Ammon's horn (tissue), 1 donor: ENCODE data around the gene SLC22A23.
A peak's percentile ranks its signal among the peaks of the same experiment; 100 is the strongest.

ENCODE experiments used
- DNase-seq: peaks from one replicate; pipeline ENCODE4 v3.0.0-alpha.2; 2016; ENCODE audit warnings: low spot score

Gene SLC22A23

DNA sequence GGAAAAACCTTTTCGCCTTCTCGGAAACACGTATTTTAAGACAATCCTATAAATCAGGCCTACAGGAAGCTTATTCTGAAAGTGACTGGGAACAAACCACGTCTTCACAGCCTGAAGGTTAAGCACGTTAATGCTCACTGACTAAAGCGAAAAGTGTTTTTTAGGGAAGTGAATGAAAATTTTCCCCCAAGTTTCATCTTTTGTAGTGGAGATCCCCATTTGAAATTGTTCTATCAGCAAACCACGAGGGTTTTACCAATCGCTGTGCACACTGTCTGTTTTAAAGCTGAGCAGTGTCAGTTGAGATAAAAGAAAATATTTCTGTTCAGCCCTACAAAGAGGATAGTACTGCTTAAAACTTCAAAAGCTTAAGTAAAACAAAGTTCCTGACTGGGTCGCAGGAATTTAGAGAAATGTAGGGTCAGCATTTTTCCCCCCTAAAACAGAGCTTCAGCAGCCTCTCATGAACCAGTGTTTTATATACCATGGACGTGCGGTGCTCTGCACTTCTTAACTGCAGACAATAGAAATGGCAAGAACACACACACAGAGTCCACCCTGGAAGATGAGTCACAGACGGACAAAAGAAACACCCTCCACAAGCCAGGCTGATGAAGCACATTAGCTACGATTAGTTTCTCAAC is 34.9 kb downstream of the SLC22A23 start:
- no peak for DNase-seq

DNA sequence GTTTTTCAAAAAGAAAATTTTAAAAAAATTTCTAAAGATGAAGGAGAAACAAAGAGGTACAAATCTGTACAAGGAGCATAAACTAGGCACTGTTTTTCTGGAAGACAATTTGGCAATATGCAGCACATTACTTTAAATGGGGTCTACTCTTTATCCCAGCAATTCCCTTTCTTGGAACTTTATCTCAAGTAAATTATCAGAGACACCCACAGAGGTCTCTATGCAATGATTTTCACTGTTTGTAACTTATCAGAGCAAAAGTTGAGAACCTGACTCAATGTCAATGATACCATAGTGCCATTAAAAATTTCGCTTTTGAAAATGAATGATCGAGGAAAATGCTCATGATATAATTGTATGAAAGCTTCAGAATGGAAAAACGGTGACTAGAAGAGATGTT is 35.7 kb downstream of the SLC22A23 start:
- no peak for DNase-seq

DNA sequence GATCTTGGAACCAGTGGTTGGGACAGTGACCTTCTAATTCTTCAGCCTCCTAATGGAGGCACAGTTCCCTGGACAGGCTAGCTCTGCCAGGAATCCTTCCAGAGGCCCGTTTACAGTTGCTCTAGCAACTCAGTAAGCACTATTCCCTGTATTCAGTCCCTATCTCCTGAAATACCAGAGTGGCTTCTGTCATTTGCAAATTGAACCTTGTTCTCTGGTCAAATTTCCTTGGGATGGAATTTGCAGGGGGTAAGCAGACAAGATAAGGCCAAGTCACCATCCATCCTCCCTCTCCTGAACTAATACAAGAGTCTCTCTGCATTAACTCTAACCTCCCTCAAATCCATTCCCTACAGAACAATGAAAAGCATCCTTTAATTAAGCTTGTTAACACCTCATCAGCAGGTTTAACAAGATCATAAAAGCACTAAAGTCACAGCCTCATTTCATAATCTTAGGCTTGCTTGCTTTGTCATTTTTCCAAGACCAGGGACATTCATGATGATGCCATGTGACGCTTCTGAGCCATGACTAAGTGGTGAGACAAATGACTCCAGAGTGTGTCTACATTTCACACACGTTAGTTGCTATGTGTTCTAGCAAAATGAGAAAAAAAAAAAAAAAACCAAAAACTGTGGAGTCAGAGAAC is 37.1 kb downstream of the SLC22A23 start:
- DNase-seq, result no peak

DNA sequence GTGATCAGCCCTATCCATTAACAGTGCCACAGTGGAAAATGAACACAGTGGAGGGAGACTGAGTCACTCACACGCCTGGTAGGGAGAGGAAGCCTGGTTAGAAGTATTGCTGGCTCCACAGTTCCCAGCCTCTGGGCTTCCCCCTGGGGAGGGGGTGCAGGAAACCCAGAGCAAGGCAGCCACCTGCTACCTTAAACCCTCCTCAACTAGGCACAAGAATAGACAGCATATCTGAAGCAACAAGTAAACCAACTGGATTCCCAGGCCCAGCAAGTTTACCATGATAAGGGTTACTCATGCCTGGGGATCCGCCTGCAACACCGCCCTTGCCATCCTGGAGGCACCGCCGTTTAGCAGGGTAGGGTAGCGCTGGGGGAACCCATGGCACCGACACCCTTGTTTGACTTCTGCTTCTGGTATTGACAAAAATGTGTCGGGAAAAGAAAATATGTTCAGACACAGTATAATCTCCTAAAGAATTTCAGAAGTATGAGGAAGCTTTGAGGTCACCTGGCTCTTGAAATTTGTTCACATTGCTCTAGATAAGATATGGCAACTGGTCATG is 38.3 kb downstream of the SLC22A23 start:
- DNase-seq, result no peak

DNA sequence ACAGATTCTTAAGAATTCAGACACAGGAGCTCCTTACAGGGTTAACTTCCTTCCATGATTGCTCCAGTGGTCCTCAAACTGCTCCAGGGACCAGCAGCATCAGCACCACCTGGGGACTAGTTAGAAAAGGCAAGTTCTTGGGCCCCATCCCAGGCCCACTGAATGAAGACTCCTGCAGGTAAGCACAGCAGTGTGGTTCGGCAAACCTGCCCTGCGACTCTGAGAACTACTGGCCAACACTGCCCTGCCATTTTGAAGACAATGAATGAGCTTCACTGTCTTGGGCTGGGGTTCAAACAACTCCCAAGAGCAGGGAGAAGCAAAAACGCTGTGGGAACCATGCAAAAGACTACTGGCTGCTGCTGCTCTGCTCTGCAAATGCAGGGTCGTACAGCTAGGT is 39.4 kb downstream of the SLC22A23 start:
- no peak for DNase-seq

DNA sequence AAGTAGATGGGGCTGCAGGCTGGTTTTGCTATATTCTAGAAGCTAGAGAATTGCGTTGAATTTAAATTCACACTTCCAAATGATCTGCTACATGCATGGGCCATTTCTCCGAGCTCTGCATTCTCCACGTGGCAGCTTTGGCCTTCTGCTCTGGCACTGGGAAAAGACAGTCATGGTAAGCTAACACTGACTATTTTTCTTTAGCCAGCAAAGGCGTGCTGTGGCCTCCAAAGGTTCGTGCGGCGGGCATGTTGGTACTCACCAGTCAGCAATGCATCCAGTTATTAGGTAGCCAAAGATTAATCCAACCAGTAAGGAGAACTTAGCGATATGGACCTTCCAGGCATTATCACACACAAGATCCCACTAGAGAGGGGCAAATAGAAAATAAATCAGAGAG is 41.4 kb downstream of the SLC22A23 start:
- DNase-seq, result no peak

DNA sequence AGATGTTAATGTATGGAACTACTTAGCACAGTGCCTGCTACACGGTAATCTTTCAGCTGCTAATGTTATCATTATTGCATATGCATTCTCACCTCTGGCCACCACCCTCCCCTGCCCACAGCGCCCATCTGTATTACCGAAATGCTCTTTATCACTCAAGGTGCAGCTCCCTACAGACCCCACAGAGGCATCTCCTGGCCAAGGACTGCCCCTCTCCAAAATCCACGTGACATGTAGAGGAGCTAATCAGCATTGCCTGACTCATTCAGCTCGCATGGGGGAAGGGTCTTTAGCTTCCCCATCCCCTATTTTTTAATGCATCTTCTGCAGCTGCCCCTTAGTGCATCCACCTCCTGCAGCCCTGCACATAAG is 41.8 kb downstream of the SLC22A23 start:
- DNase-seq, result no peak

DNA sequence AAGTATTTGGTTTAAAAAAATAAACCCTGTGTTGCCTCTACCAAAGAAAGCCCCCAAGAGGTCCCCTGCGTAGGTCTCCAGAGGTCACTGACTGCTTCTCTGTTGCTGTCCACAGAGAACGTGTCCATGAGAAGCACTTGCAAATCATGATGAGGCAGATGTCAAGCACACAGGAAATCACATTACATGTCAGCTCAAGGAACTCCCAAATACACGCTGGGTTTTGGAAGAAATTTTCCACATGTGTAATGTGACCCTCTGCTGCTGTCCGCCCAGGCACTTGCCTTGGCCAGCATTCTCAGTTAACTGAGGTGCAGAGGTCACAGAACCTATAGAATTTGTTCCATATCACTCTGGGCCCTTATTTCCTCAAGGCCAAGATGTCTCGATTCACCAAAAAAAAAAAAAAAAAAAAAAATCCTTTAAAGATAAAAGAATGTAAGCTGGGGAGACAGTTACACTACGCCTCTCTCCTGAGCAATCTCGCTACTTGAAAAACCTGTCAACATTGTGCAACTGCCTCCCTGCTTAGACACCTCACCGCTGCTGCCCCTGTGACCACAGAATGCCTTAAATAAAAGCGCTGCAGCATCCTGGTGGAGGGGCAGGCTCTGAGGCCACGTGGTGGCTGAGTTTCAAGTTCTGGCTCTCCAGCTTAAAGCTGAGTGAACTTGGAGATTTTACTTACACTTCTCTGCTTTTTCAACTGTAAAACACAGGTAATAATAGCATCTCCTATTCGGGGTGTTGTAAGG is 42.3 kb downstream of the SLC22A23 start:
- no peak for DNase-seq

DNA sequence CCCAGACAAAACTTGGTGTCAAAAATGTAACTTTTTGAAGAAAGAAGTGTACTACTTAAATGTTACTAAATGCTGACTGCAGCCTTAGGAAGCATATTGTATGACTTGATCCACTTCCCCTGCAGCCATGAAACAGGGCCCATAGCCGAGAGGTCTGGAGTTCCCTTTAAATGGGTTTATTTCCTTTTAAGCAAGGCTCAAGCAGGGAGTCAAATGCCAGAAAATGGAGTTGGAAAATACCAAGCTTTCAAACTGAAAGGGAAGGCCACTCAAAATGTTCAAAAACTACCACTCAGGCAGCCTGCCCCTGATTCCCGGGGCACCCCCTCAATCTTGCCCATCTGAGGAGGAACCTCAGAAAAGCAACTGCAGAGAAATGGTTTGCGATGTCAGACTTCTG is 43.3 kb downstream of the SLC22A23 start:
- no peak for DNase-seq

DNA sequence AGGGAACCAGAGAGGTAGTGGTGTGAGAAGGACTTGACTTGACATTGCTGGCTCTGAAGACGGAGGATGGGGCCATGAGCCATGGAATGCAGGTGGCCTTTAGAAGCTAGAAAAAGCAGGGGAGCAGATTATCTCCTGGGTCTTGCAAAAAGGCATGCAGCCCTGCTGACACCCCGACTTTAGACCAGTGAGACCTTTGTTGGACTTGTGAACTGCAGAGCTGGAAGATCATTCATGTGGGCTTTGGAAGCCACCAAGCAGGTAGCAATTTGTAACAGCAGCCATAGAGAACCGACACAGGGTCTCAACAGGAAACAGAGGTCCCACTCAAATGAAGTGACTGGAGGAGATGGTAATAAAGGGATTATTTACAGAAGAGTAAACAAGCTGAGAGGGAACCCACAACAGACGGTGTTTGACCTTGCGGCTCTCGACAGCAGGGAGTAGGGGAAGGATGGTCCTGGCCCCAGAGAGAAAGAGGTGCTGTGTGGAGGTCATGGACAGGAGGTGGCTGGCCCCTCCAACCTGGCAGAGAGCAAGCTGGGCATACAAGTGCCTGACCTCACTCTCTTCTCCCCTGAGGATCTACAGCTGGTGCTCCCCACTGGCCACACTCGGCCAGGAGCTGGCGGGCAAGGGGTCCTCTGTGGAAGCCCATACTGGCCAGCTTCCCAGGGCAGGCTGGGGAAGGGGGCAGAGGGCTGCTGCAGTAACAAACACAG is 43.9 kb downstream of the SLC22A23 start:
- no peak for DNase-seq

DNA sequence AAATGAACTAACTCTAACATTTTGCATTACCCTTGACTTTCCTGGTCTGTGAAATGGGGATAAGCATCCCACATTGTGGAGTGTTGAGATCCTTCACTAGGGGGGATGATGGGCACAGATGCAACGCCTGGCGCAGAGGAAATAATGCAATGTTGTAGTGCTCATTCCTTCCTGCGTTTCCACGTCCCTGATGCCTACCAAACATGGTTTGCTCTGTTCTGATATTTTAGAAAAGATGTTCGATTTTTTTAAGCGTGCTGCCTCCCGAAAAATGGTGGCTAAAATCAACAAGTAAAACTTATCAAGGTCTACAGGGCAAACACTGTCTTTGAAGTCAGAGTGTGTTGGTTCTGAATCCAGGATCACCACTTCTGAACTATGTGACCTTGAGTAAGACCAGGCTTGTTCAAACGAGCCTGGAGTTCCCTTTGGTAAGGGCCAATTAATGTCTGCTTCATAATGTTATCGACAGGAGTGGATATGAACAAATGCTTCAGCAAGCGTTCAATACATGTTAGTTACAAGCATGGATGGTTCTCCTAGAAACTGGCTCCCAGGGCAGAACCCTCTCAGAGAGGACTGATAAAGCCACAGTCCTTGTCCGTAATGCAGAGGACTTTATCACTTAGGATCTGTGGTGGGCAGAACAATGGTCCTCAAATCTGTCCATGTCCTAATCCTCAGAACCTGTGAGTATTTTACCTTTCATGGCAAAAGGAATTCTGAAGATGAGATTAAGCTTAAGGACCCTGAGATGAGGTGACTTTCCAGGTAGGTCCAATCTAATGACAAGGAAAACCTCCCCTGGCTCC is 44.7 kb downstream of the SLC22A23 start:
- no peak for DNase-seq

DNA sequence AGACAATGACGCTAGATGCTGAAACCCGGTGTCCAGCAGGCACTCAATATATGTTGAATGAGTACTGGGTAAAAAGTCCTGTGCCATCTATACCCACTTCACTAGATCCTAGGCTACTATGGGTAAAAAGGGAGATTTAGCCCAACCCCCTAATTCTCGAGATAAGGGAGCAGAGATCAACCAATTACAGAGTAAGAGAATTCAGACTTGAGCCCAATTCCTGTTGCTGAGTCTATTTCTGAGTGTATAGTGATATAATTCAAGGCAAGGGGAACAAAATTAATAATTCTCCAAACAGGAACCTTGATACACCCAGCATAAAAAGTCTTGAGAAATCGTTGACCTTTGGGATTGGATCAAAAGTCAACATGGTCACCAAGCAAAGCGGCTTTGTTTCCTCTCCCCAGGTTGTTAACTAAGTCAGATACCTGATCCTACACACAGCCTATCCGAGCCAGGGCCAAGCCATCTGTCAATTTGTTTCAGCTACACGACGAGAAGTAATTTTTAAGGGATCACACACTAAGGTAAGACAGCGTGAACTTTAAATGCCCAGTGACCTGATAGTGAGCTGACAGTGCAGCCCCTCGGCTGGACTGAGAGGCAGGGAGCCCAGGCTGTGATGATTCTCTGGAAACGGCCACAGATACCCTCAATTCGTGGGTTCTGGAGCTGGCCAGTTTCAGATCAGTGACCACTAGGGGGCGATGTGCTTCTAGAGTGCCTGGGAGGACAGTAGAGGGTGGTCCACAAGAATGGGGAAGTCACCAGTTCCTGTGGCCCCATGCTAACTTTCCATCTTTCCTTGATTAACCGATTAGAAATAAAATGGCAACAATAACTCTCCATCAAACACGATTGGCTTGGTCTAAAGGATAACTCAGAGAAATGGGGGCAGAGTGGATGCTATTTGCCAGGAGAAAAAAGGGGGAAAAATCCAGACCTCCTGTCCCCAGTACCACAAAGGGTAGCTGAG is 46.2 kb downstream of the SLC22A23 start:
- peak; percentile 70 for DNase-seq

DNA sequence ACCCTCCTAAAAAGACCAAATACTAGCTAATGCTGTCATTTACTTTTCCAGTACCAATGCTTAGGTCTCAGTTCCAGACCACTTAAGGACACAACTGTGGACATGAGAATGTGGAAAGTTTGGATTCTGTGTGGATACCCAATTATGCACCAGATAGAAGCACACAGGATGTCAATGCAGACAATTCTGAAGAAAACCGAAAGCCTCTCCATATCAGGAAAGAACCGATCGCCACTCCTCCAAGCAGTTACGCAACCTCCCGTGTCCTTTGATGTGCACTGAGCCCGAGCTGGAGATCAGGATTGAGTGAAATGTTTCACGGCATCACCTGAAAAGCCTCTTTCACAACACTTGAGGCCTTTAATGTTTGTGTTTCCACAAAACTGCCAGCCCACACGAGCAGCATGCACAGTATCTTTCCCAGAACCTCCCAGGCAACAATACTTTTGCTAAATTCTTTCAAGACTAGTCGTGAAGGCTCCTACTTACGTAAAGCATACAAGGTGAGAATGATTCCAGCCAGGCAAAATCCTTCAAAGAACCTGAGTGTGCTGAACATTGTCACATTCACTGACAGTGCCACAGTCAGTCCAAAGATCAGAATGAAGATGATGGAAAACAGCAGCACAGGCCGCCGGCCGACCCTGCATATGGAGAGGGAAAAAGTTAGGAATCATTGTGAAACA is 47.0 kb downstream of the SLC22A23 start:
- DNase-seq, result no peak

DNA sequence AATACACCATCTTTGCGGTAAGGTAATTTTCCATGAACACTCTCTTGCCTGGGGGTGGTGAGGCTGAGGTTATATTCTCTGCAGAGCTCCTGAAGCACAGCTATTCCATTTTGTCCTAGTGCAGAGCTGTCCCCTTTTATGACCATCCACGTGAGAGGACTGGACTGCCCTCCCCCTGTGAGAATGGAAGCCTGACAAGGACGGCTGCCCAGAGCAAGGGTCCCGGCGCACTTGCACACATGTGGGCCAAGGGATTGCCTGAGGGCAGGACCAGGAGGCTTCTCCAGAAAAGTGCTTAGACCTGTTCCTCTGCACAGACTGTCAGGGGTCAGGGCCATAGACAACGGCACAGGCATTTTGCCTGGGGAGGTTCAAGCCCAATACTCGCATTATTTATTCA is 48.2 kb downstream of the SLC22A23 start:
- no peak for DNase-seq

DNA sequence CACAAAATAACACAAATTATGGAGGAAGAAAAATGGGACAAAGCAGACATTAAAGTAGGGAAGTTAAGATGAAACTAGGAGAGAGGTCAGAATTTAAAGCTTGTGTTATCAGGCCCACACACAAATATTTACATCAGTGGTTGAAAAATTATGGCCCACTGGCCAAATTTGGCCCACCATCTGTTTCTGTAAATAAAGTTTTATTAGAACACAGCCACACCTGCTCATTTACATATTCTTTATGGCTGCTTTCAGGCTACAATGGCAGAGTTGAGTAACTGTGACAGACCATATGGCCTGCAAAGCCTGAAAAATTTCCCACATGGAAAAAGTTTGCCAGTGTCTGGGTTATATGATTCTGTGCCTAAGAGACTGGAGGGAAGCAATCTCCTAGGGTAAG is 49.0 kb downstream of the SLC22A23 start:
- no peak for DNase-seq

DNA sequence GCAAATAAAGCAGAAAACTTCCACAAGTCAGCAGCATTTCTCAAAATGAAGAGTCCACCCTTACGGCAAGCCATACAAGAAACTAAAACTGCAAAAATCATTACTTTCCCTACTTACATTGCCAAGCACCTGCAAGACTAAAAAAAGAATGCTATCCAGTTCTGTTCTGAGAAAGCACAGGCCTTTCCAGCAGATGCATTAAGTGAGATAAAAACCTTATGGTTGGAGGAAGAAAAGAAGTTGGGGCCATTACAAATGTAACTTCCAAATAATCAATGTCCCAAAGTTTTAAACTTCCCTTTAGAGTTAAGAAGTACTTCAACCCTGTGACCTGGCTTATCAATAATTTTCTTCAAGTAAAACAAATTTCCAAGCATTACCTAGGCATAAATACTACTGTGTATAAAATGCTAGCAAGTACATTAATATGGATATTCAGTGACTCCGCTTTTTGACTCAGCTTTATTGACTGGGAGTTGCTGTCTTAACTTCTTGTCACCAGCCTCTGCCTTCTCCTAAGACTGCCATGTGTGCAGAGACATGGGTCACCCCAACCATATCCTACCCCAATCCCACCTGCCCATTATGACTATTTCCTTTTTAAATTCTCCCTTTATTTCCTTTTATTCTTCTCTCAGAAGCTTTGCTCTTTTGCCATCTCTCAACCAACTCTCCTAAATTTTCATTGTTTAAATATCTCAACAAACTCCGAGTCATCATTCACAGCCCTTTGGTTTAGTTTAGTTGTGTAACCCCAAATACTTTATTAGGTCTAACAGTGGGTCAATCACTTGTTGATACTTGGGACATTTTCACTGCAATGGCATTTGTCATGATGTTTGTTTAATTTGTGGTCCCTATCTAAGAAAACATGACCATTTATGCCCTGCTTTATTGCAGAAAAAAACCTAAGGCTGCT is 49.7 kb downstream of the SLC22A23 start:
- DNase-seq, result no peak

DNA sequence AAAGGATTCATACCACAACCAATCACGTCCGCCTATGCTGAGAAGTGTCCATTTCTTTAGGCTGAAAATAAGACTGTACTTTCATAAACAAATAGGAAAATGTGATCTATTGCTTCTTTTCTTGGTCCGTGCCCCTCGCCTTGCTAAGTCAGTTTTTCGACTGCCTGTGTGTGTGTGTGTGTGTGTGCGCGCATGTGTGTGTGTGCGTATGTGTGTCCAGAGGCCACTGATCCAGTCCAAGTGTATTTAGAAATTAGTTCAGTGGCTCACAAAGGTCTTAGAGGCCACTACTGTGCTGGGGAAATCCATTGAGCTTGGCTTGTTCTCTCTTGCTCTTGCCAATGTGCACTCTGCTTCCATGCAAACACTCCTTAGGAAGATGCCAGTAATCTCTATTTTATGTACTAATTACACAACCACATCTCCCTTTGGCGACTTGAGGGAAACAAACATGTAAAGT is 50.5 kb downstream of the SLC22A23 start:
- no peak for DNase-seq

DNA sequence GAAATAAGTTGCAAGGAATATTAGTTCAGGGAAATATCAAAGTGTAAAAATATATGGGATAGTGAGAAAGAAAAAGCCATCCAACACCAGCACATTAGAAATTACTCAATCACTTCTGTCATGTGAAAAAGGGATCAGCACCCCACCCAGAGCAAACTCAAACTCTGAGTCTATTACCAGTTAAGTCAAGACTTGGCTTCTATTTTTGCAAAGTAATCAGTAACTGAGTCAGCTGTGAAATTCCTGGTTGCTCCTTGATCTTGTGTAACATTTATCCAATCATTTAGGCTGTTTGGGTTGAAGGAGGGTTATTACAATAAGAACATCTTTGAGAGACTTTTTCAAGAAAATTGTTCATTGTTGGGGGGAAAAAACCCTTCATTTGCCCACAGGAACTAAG is 51.2 kb downstream of the SLC22A23 start:
- DNase-seq, result no peak

DNA sequence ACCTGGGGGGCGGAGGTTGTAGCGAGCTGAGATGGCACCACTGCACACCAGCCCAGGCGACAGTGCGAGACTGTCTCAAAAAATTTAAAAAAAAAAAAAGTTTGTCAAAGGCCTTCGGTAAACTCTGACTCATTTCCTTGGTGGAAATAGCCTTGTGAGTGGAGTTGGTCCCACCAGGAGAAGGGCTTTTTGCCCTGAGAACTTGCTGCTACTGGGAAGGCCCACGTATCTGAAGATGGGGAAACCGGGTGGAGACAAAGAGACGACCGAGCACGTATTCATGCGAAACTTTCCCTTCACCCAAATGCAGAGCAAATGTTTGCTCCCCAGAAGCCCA is 51.7 kb downstream of the SLC22A23 start:
- no peak for DNase-seq
